HepG2 (cell line): Measurements from ENCODE around the gene CLCN4. TPM values are rescaled to one million over a fixed set of nuclear protein-coding genes. Genes with fewer than 3 reads are reported as not detected.

Experiments used
- ATAC-seq: fragments of 200-7000 bp; cut with Tn5 transposase; 3 replicates; pipeline ENCODE4 v1.9.1; 2020; ENCODE audit warnings: mild to moderate bottlenecking, moderate library complexity
- BruUV-seq: library from RNA; stranded (reverse); fragments of 400-500 nt; replicated peaks from 2 replicates; lab custom pipeline; 2021; lab: Mats Ljungman, UMichigan
- CTCF ChIA-PET: fragments of 300-600 bp; formaldehyde crosslinking; extraction: SDS; loops from one replicate; lab custom pipeline; 2021; ENCODE audit warnings: low total read pairs, inconsistent platforms, low intra/inter-chr PET ratio; lab: Yijun Ruan, JAX
- POLR2A ChIA-PET: fragments of 350-600 bp; sonication (Branson Sonifier 250); formaldehyde crosslinking; loops from one replicate; lab custom pipeline; 2020; ENCODE audit warnings: antibody characterized with exemption, inconsistent platforms; lab: Yijun Ruan, JAX
- DNase-seq: peaks from one replicate; pipeline ENCODE4 v3.0.0-alpha.2; 2015; ENCODE audit warnings: low spot score
- FAIRE-seq: peaks from 3 replicates; lab custom pipeline; 2011; peaks lifted over from hg19 to GRCh38; lab: Jason Lieb, UNC
- H2AFZ ChIP-seq: one replicate; pipeline ENCODE4 v1.6.1; 2011; ENCODE audit warnings: low read length, inconsistent platforms
- H3K27ac ChIP-seq: fragments of 300-600 bp; 3 replicates; pipeline ENCODE4 v1.8.0; 2011; ENCODE audit warnings: mixed run types, mild to moderate bottlenecking, mixed read lengths, low read length, inconsistent platforms; ENCODE audit not compliant: insufficient read depth; ENCODE audit errors: extremely low read length
- H3K27me3 ChIP-seq, 2 experiments: fragments of 200-600 bp in 1 of 2; 2 replicates in 1 of 2; 3 replicates in 1 of 2; pipeline versions ENCODE4 v1.6.0 to v1.8.0; 2011; ENCODE audit warnings: low read length in 2 of 2, mild to moderate bottlenecking in 2 of 2, moderate library complexity in 2 of 2, inconsistent platforms in 1 of 2; ENCODE audit not compliant: insufficient read depth in 2 of 2, control insufficient read depth in 1 of 2
- H3K36me3 ChIP-seq, 2 experiments: fragments of 200-600 bp in 1 of 2; replicated peaks in 1 of 2; 2 replicates in 1 of 2; 3 replicates in 1 of 2; pipeline versions ENCODE4 v1.5.1 to v1.8.0; 2011; ENCODE audit warnings: low read length in 2 of 2, inconsistent platforms in 1 of 2; ENCODE audit not compliant: insufficient read depth in 2 of 2, control insufficient read depth in 1 of 2
- H3K4me1 ChIP-seq: 2 replicates; pipeline ENCODE4 v1.5.1; 2012; ENCODE audit warnings: low read length, inconsistent platforms; ENCODE audit not compliant: insufficient read depth
- H3K4me2 ChIP-seq: 2 replicates; pipeline ENCODE4 v1.6.0; 2011; ENCODE audit warnings: low read depth, low read length, inconsistent platforms
- H3K4me3 ChIP-seq, 3 experiments: fragments of 200-600 bp in 1 of 3; sonication (generic), shearing (Covaris generic) in 1 of 3; replicated peaks in 1 of 3; 2 replicates each; pipeline ENCODE4 v1.5.1; 2011 to 2016; ENCODE audit warnings: low read length in 3 of 3, inconsistent platforms in 2 of 3, low read depth in 2 of 3, mild to moderate bottlenecking in 2 of 3, control low read depth in 1 of 3, mixed read lengths in 1 of 3; ENCODE audit not compliant: insufficient read depth in 1 of 3
- H3K79me2 ChIP-seq: one replicate; pipeline ENCODE4 v1.6.1; 2011; ENCODE audit warnings: low read length, inconsistent platforms; ENCODE audit not compliant: insufficient read depth
- H3K9ac ChIP-seq: 2 replicates; pipeline ENCODE4 v1.6.0; 2011; ENCODE audit warnings: mild to moderate bottlenecking, low read depth, low read length, inconsistent platforms; ENCODE audit not compliant: insufficient read depth
- H3K9me3 ChIP-seq: 2 replicates; pipeline ENCODE4 v1.5.1; 2012; ENCODE audit warnings: mild to moderate bottlenecking, low read length
- H4K20me1 ChIP-seq: 2 replicates; pipeline ENCODE4 v1.6.0; 2011; ENCODE audit warnings: inconsistent platforms, mild to moderate bottlenecking, low read length, moderate library complexity; ENCODE audit not compliant: insufficient read depth
- ATF1 ChIP-seq: IDR thresholded peaks from 2 replicates; pipeline ENCODE4 v1.6.1; 2016; ENCODE audit warnings: mild to moderate bottlenecking, control low read depth
- FOSL2 ChIP-seq: sonication (generic); formaldehyde crosslinking; IDR thresholded peaks from 2 replicates; pipeline ENCODE4 v1.4.0; 2020; ENCODE audit warnings: missing genetic modification reagents
- FOXK1 ChIP-seq: sonication (generic); formaldehyde crosslinking; IDR thresholded peaks from 2 replicates; pipeline ENCODE4 v1.4.0; 2020; ENCODE audit warnings: low read depth, missing genetic modification reagents, borderline replicate concordance
- HDAC6 ChIP-seq: fragments of 200-600 bp; sonication (generic); IDR thresholded peaks from 2 replicates; pipeline ENCODE4 v1.7.0; 2017; ENCODE audit warnings: mild to moderate bottlenecking, antibody characterized with exemption, low read length, low read depth
- IRF2 ChIP-seq: IDR thresholded peaks from 2 replicates; pipeline ENCODE4 v1.6.1; 2018; ENCODE audit warnings: missing genetic modification reagents, missing compliant biosample characterization
- JARID2 ChIP-seq: sonication (generic); formaldehyde crosslinking; IDR thresholded peaks from 2 replicates; pipeline ENCODE4 v1.8.1; 2023; ENCODE audit warnings: missing genetic modification reagents, inconsistent platforms; ENCODE audit not compliant: insufficient replicate concordance
- PHF20 ChIP-seq: sonication (generic); formaldehyde crosslinking; IDR thresholded peaks from 2 replicates; pipeline ENCODE4 v1.5.0; 2020; ENCODE audit warnings: mild to moderate bottlenecking, missing genetic modification reagents
- RELA ChIP-seq: sonication (generic); formaldehyde crosslinking; IDR thresholded peaks from 2 replicates; pipeline ENCODE4 v1.4.0; 2020; ENCODE audit warnings: missing genetic modification reagents
- RFXANK ChIP-seq: IDR thresholded peaks from 2 replicates; pipeline ENCODE4 v1.6.1; 2016
- SIN3A ChIP-seq: IDR thresholded peaks from 2 replicates; pipeline ENCODE4 v1.6.1; 2011; ENCODE audit warnings: low read depth, mild to moderate bottlenecking, control low read depth, low read length, borderline replicate concordance
- SIN3B ChIP-seq: fragments of 150-350 bp; IDR thresholded peaks from 2 replicates; pipeline ENCODE4 v1.6.1; 2014; ENCODE audit warnings: low read length
- ZNF549 ChIP-seq: sonication (generic); formaldehyde crosslinking; IDR thresholded peaks from 2 replicates; pipeline ENCODE4 v1.5.0; 2020; ENCODE audit warnings: missing genetic modification reagents
- ZNF550 ChIP-seq: sonication (generic); formaldehyde crosslinking; IDR thresholded peaks from 2 replicates; pipeline ENCODE4 v1.4.0; 2020; ENCODE audit warnings: mild to moderate bottlenecking, missing genetic modification reagents, borderline replicate concordance
- ZNF556 ChIP-seq: sonication (generic); formaldehyde crosslinking; IDR thresholded peaks from 2 replicates; pipeline ENCODE4 v1.4.0; 2020; ENCODE audit warnings: mild to moderate bottlenecking, missing genetic modification reagents, borderline replicate concordance
- ZNF563 ChIP-seq: sonication (generic); formaldehyde crosslinking; IDR thresholded peaks from 2 replicates; pipeline ENCODE4 v1.8.0; 2022; ENCODE audit warnings: mild to moderate bottlenecking, moderate library complexity, missing genetic modification reagents
- ZNF83 ChIP-seq: sonication (generic); formaldehyde crosslinking; IDR thresholded peaks from 2 replicates; pipeline ENCODE4 v1.4.0; 2020; ENCODE audit warnings: missing genetic modification reagents, mild to moderate bottlenecking, borderline replicate concordance
- WGBS: methylation state at CpG from one replicate; pipeline ENCODE4 v1.1.6; 2017; ENCODE audit warnings: low lambda C conversion rate; 5-methylcytosine and 5-hydroxymethylcytosine counted together
- in situ Hi-C: cut with HindIII; loops from 2 replicates; pipeline ENCODE4 v1.10.0; 2017; ENCODE audit warnings: low pct_unique_long_range_greater_than_20kb; ENCODE audit not compliant: extremely low pct_ligation_motif_present
- intact Hi-C: fragments of 100-400 bp; cut with micrococcal nuclease; formaldehyde crosslinking; loops from one replicate; pipeline ENCODE4 v1.10.0; 2022; ENCODE audit not compliant: unreplicated experiment
- polyA plus RNA-seq, 8 experiments: library from polyadenylated mRNA; depleted of rRNA in 3 of 8; stranded (reverse) in 7 of 8; unstranded in 1 of 8; fragments of >200 nt; fragmentation: Illumina TruSeq in 4 of 8; extraction: Trizol in 4 of 8; gene quantifications; 2 replicates each; pipeline versions ENCODE4 v1.2.1 to v1.2.3, GENCODE V29; 2011 to 2016; ENCODE audit warnings: low read depth in 4 of 8, missing spikeins in 1 of 8, mixed read lengths in 1 of 8; ENCODE audit not compliant: insufficient read depth in 1 of 8
- total RNA-seq, 5 experiments: library from RNA; depleted of rRNA; stranded (reverse); fragments of >200 nt; fragmentation: Illumina TruSeq; extraction: Trizol; gene quantifications; 2 replicates each; pipeline ENCODE4 v1.2.3, GENCODE V29; 2016; ENCODE audit warnings: low read depth in 1 of 5

The CLCN4 gene
- total and polyA plus RNA-seq, 2 of the 13 experiments (the other 11 are each of a cell fraction or from before 2014, with no cell fraction given), result 1.8 to 2.5 TPM

DNA sequence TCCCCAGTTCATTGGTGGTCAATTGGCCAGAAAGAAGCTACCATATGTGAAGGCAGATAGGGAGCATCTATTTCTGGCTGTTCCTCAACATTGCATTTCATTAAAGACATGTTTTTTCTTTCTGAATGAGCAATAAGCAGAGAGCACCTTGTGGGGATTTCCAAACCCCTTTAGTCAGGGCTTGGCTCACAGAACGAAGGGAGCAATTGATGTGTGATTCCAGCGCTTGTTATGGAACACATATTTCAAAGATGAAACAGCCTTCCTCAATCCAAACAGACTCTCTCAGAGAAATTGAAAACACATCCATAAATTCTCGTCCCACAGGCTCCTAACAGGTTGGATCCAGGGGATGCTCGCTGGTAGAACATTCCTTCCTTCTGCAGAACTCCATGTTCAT lies 84.1 kb downstream of the CLCN4 start:
- no peak overlapping the region for H3K9ac ChIP-seq
- H3K4me2 ChIP-seq, result no peak overlapping the region
- no peak for FAIRE-seq
- ChIA-PET POLR2A (no interaction called here), CTCF (no interaction called here)
- in situ Hi-C loops (no loop called here), intact Hi-C loops (no loop called here)
- 67% methylated on average over 1 of the region's 4 CpGs for WGBS
- H3K79me2 ChIP-seq, result no peaks in the 10 kb centered on the region
- H2AFZ ChIP-seq, result no peak overlapping the region
- BruUV-seq, result no TSS peak
- TF ChIP-seq ZNF549 (CRISPR knock-in tag) (no peak), SIN3B (no peak), ZNF550 (no peak), JARID2 (no peak), RFXANK (no peak), FOXK1 (CRISPR knock-in tag) (no peak), PHF20 (CRISPR knock-in tag) (no peak), ZNF83 (no peak), ZNF563 (no peak), IRF2 (no peak), SIN3A (no peak), ATF1 (no peak), ZNF556 (CRISPR knock-in tag) (no peak), FOSL2 (CRISPR knock-in tag) (no peak), HDAC6 (no peak), RELA (CRISPR knock-in tag) (no peak)
- no peaks in the 10 kb centered on the region for H3K27me3 ChIP-seq
- H3K9me3 ChIP-seq, result no peaks in the 10 kb centered on the region
- no peak for ATAC-seq
- no peak overlapping the region for H3K4me3 ChIP-seq
- H4K20me1 ChIP-seq, result no peaks in the 10 kb centered on the region
- DNase-seq, result no peak
- no peaks in the 10 kb centered on the region for H3K4me1 ChIP-seq
- H3K36me3 ChIP-seq, result no peaks in the 10 kb centered on the region
- no peak overlapping the region for H3K27ac ChIP-seq
